Stimulated activated CD4-positive, alpha-beta T cell treated with anti-CD3 and anti-CD28 coated beads, Interleukin-1b, Interleukin-23, amount 100 ng/mL, for 4 hours (primary cell): ENCODE results near the gene GALR2.

Experiments
- DNase-seq, 2 donors: peaks; one replicate each; pipeline ENCODE4 v3.0.0-alpha.2; 2020; ENCODE audit warnings: low read depth in 2 of 2

Gene GALR2

GRCh38 chr17:76079956-76080767, 5.6 kb downstream of the GALR2 start:
- DNase-seq = no peak

GRCh38 chr17:76080768-76081287, 6.2 kb downstream of the GALR2 start:
- DNase-seq = no peak

GRCh38 chr17:76081295-76082210, 7.0 kb downstream of the GALR2 start:
- DNase-seq = no peak

- no peak for DNase-seq
These were observed 8.0 kb downstream of the GALR2 start for GRCh38 chr17:76082326-76083251.

- no peak for DNase-seq
These were observed 9.1 kb downstream of the GALR2 start for GRCh38 chr17:76083536-76084182.

- no peak for DNase-seq
These were observed 10.6 kb downstream of the GALR2 start for GRCh38 chr17:76085066-76085730.

- no peak for DNase-seq
These were observed 11.3 kb downstream of the GALR2 start for GRCh38 chr17:76085731-76086366.

GRCh38 chr17:76086384-76086783, 11.8 kb downstream of the GALR2 start:
- DNase-seq = no peak

- no peak for DNase-seq
These were observed 12.9 kb downstream of the GALR2 start for GRCh38 chr17:76087531-76087930.

GRCh38 chr17:76088041-76088867, 13.7 kb downstream of the GALR2 start:
- DNase-seq = no peak

GRCh38 chr17:76088868-76089576, 14.4 kb downstream of the GALR2 start:
- DNase-seq = no peak

GRCh38 chr17:76089680-76090516, 15.3 kb downstream of the GALR2 start:
- no peak for DNase-seq

- DNase-seq = no peak
These were observed 16.0 kb downstream of the GALR2 start for GRCh38 chr17:76090517-76091129.

GRCh38 chr17:76091526-76092286, 17.1 kb downstream of the GALR2 start:
- no peak for DNase-seq

GRCh38 chr17:76092526-76093413, 18.2 kb downstream of the GALR2 start:
- DNase-seq = no peak
